Endothelial cell of umbilical vein (primary cell): ENCODE results near the gene NRXN3. TPM values are rescaled to one million over a fixed set of nuclear protein-coding genes. Genes with fewer than 3 reads are reported as not detected.

Experiments used
- BruUV-seq: library from RNA; stranded (reverse); fragments of 400-500 nt; replicated peaks from 2 replicates; lab custom pipeline; 2021; lab: Mats Ljungman, UMichigan
- CTCF ChIA-PET: fragments of 300-600, 350-600 bp; sonication (Branson Sonifier 250); formaldehyde crosslinking; loops from one replicate; lab custom pipeline; 2021; ENCODE audit warnings: antibody characterized with exemption, inconsistent platforms; lab: Charles Lee
- POLR2A ChIA-PET: fragments of 300-600, 350-600 bp; sonication (Branson Sonifier 250); formaldehyde crosslinking; loops from one replicate; lab custom pipeline; 2021; ENCODE audit warnings: antibody characterized with exemption, inconsistent platforms; lab: Charles Lee
- DNase-seq: peaks from one replicate; pipeline ENCODE4 v3.0.0-alpha.2; 2011; ENCODE audit warnings: low read depth, low spot score
- FAIRE-seq: peaks from 2 replicates; lab custom pipeline; 2011; peaks lifted over from hg19 to GRCh38; lab: Jason Lieb, UNC
- H2AFZ ChIP-seq: 2 replicates; pipeline ENCODE4 v1.6.0; 2012; ENCODE audit warnings: low read depth, low read length, control low read depth, inconsistent platforms
- H3K27ac ChIP-seq: 2 replicates; pipeline ENCODE4 v1.5.1; 2011; ENCODE audit warnings: low read depth, mild to moderate bottlenecking, control low read depth, low read length, moderate library complexity; ENCODE audit not compliant: insufficient read depth
- H3K27me3 ChIP-seq, 2 experiments: 2 replicates each; pipeline versions ENCODE4 v1.6.0 to v1.6.1; 2011; ENCODE audit warnings: low read length in 2 of 2, mixed read lengths in 1 of 2; ENCODE audit not compliant: control insufficient read depth in 2 of 2, insufficient read depth in 2 of 2
- H3K36me3 ChIP-seq, 2 experiments: 2 replicates in 1 of 2; 3 replicates in 1 of 2; pipeline ENCODE4 v1.5.1; 2011; ENCODE audit warnings: low read length in 2 of 2, mild to moderate bottlenecking in 1 of 2, moderate library complexity in 1 of 2; ENCODE audit not compliant: control insufficient read depth in 2 of 2, insufficient read depth in 2 of 2; ENCODE audit errors: extremely low read depth in 1 of 2
- H3K4me1 ChIP-seq: 3 replicates; pipeline ENCODE4 v1.5.1; 2011; ENCODE audit warnings: mild to moderate bottlenecking, low read length; ENCODE audit not compliant: control insufficient read depth, insufficient read depth; ENCODE audit errors: extremely low read depth
- H3K4me2 ChIP-seq: 2 replicates; pipeline ENCODE4 v1.6.1; 2011; ENCODE audit warnings: low read length, control low read depth, mixed read lengths; ENCODE audit not compliant: insufficient read depth
- H3K4me3 ChIP-seq, 3 experiments: fragments of 200-600 bp in 1 of 3; sonication (generic), shearing (Covaris generic) in 1 of 3; replicated peaks in 1 of 3; 2 replicates each; pipeline ENCODE4 v1.5.1; 2011 to 2016; ENCODE audit warnings: control low read depth in 3 of 3, low read length in 3 of 3, mild to moderate bottlenecking in 2 of 3, inconsistent platforms in 1 of 3, low read depth in 1 of 3, moderate library complexity in 1 of 3; ENCODE audit not compliant: insufficient read depth in 1 of 3
- H3K79me2 ChIP-seq: 2 replicates; pipeline ENCODE4 v1.6.0; 2012; ENCODE audit warnings: low read length, inconsistent platforms; ENCODE audit not compliant: control insufficient read depth, insufficient read depth
- H3K9ac ChIP-seq: replicated peaks from 2 replicates; pipeline ENCODE3; 2011; ENCODE audit warnings: low read length, control low read depth; ENCODE audit not compliant: insufficient read depth; ENCODE audit errors: extremely low read depth
- H3K9me1 ChIP-seq: replicated peaks from 3 replicates; pipeline ENCODE4 v1.6.0; 2011; ENCODE audit warnings: mild to moderate bottlenecking, low read length; ENCODE audit not compliant: control insufficient read depth, insufficient read depth; ENCODE audit errors: extremely low read depth
- H3K9me3 ChIP-seq: replicated peaks from 2 replicates; pipeline ENCODE4 v1.5.1; 2012; ENCODE audit warnings: low read length, inconsistent platforms; ENCODE audit not compliant: control insufficient read depth, insufficient read depth
- H4K20me1 ChIP-seq: replicated peaks from 2 replicates; pipeline ENCODE3; 2011; ENCODE audit warnings: mild to moderate bottlenecking, low read length; ENCODE audit not compliant: control insufficient read depth, insufficient read depth; ENCODE audit errors: extremely low read depth
- CTCF ChIP-seq, 2 donors: IDR thresholded peaks; 1 replicate in 1 of 2; 2 replicates in 1 of 2; pipeline ENCODE4 v1.5.1; 2011; ENCODE audit warnings: low read length in 2 of 2, mild to moderate bottlenecking in 2 of 2, moderate library complexity in 2 of 2, control low read depth in 1 of 2, inconsistent platforms in 1 of 2, low read depth in 1 of 2; ENCODE audit not compliant: insufficient read depth in 1 of 2; ENCODE audit errors: extremely low read depth in 1 of 2
- EZH2 ChIP-seq: IDR thresholded peaks from 2 replicates; pipeline ENCODE4 v1.6.1; 2012; ENCODE audit warnings: borderline replicate concordance, low read depth, mild to moderate bottlenecking, moderate library complexity, low read length, inconsistent platforms; ENCODE audit not compliant: severe bottlenecking
- FOS ChIP-seq: IDR thresholded peaks from 2 replicates; pipeline ENCODE4 v1.6.1; 2011; ENCODE audit warnings: mild to moderate bottlenecking, low read length, moderate library complexity, borderline replicate concordance; ENCODE audit not compliant: insufficient read depth
- GATA2 ChIP-seq: IDR thresholded peaks from 2 replicates; pipeline ENCODE4 v1.7.0; 2011; ENCODE audit warnings: low read depth, mild to moderate bottlenecking, moderate library complexity, mixed read lengths, low read length; ENCODE audit not compliant: insufficient read length, insufficient read depth
- JUN ChIP-seq: IDR thresholded peaks from 2 replicates; pipeline ENCODE4 v1.6.1; 2011; ENCODE audit warnings: borderline replicate concordance, low read depth; ENCODE audit not compliant: insufficient read length, insufficient read depth
- MAX ChIP-seq: IDR thresholded peaks from 2 replicates; pipeline ENCODE4 v1.6.1; 2011; ENCODE audit not compliant: insufficient read depth, insufficient read length
- MYC ChIP-seq: IDR thresholded peaks from one replicate; pipeline ENCODE4 v1.6.1; 2011; ENCODE audit warnings: mild to moderate bottlenecking, low read depth, low read length
- POLR2A ChIP-seq: IDR thresholded peaks from 2 replicates; pipeline ENCODE4 v1.6.1; 2012; ENCODE audit warnings: low read depth, mild to moderate bottlenecking, control low read depth, low read length
- POLR2AphosphoS5 ChIP-seq: IDR thresholded peaks from 2 replicates; pipeline ENCODE4 v1.6.1; 2012; ENCODE audit warnings: low read depth, mild to moderate bottlenecking, control low read depth, low read length, moderate library complexity; ENCODE audit not compliant: insufficient read depth
- dilution Hi-C: fragments of 300-500 bp; cut with MboI; formaldehyde crosslinking; loops from one replicate; pipeline ENCODE4 v1.15.0; 2019; ENCODE audit warnings: low sequenced_read_pairs; ENCODE audit not compliant: extremely low pct_ligation_motif_present
- intact Hi-C: fragments of 100-400 bp; cut with micrococcal nuclease; formaldehyde crosslinking; loops from one replicate; pipeline ENCODE4 v1.10.0; 2022
- polyA plus RNA-seq, 4 experiments: library from polyadenylated mRNA; depleted of rRNA in 3 of 4; stranded (reverse) in 3 of 4; unstranded in 1 of 4; fragments of >200 nt; gene quantifications; 2 replicates each; pipeline versions ENCODE4 v1.2.1 to v1.2.3, GENCODE V29; 2011 to 2012; ENCODE audit warnings: missing spikeins in 1 of 4
- total RNA-seq: library from RNA; stranded (reverse); gene quantifications from 2 replicates; pipeline ENCODE4 v1.2.3, GENCODE V29; 2021

NRXN3 gene
- total and polyA plus RNA-seq, 2 donors (not counting 3 experiments of a cell fraction or from before 2014, with no cell fraction given) = 0.72 to 4.2 TPM

- ChIA-PET CTCF (interaction anchor here (1.7 kb wide), 1 partner anchor 20 kb away, joined by 8 read pairs; no protein-coding TSS in a partner anchor), POLR2A (no interaction called here)
- Histone ChIP-seq H3K27me3 (no peaks in the 10 kb centered on the region), H2AFZ (no peak overlapping the region), H3K36me3 (no peaks in the 10 kb centered on the region), H3K79me2 (no peaks in the 10 kb centered on the region), H3K4me3 (no peak overlapping the region), H3K9me3 (no peaks in the 10 kb centered on the region), H4K20me1 (no peaks in the 10 kb centered on the region), H3K4me1 (no peaks in the 10 kb centered on the region), H3K27ac (no peak overlapping the region), H3K4me2 (no peak overlapping the region), H3K9ac (no peak overlapping the region), H3K9me1 (no peaks in the 10 kb centered on the region)
- intact Hi-C loops (no loop called here), dilution Hi-C loops (no loop called here)
- no TSS peak for BruUV-seq
- DNase-seq = no peak
- TF ChIP-seq MAX (no peak), POLR2A (no peak), EZH2 (no peak), JUN (no peak), CTCF (IDR thresholded peaks at IDR 0.05; ENCODE audit: extremely low read depth in 1 of 2, insufficient read depth in 1 of 2, low read depth in 1 of 2, low read length in 2 of 2) (no peak), FOS (no peak), POLR2AphosphoS5 (no peak), MYC (no peak), GATA2 (no peak)
- no peak for FAIRE-seq
These were observed 416.5 kb downstream of the NRXN3 start for GRCh38 chr14:78586681-78587080.
